K562 (cell line): ENCODE results near the gene C16orf78. TPM values are rescaled to one million over a fixed set of nuclear protein-coding genes. Genes with fewer than 3 reads are reported as not detected.

ENCODE experiments used
- ATAC-seq: fragments of 200-7000 bp; cut with Tn5 transposase; 3 replicates; pipeline ENCODE4 v1.9.1; 2020; ENCODE audit warnings: moderate library complexity
- BruUV-seq: library from RNA; stranded (reverse); fragments of 400-500 nt; replicated peaks from 2 replicates; lab custom pipeline; 2021; lab: Mats Ljungman, UMichigan
- CTCF ChIA-PET: fragments of 300-600 bp; formaldehyde crosslinking; extraction: SDS; loops from one replicate; lab custom pipeline; 2021; ENCODE audit warnings: low intra/inter-chr PET ratio; lab: Yijun Ruan, JAX
- POLR2A ChIA-PET: fragments of 300-600, 350-650 bp; sonication (Branson Sonifier 250); formaldehyde crosslinking; extraction: SDS; loops from one replicate; lab custom pipeline; 2021; ENCODE audit warnings: antibody characterized with exemption, inconsistent platforms; lab: Yijun Ruan, JAX
- DNase-seq, 4 experiments: peaks; one replicate each; pipeline versions ENCODE4 v3.0.0 to v3.0.0-alpha.2; 2011 to 2018; ENCODE audit warnings: low spot score in 3 of 4, mixed read lengths in 3 of 4; ENCODE audit errors: extremely low read depth in 1 of 4
- FAIRE-seq: peaks from 2 replicates; lab custom pipeline; 2011; peaks lifted over from hg19 to GRCh38; lab: Jason Lieb, UNC
- H2AFZ ChIP-seq: 2 replicates; pipeline ENCODE4 v1.6.0; 2011; ENCODE audit warnings: low read depth, low read length, control low read depth, inconsistent platforms
- H3K27ac ChIP-seq: fragments of 200-600 bp; 3 replicates; pipeline ENCODE4 v1.8.0; 2011; ENCODE audit warnings: low read depth, mild to moderate bottlenecking, control low read depth, inconsistent platforms, low read length, moderate library complexity, mixed read lengths; ENCODE audit errors: extremely low read depth
- H3K27me3 ChIP-seq, 2 experiments: fragments of 300-600 bp in 1 of 2; 2 replicates in 1 of 2; 3 replicates in 1 of 2; pipeline versions ENCODE4 v1.6.0 to v1.8.0; 2011; ENCODE audit warnings: inconsistent platforms in 2 of 2, low read length in 2 of 2, mild to moderate bottlenecking in 1 of 2, mixed read lengths in 1 of 2, moderate library complexity in 1 of 2; ENCODE audit not compliant: control insufficient read depth in 2 of 2, insufficient read depth in 2 of 2
- H3K36me3 ChIP-seq: fragments of 300-600 bp; 3 replicates; pipeline ENCODE4 v1.8.0; 2011; ENCODE audit warnings: mild to moderate bottlenecking, low read length, inconsistent platforms; ENCODE audit not compliant: control insufficient read depth, insufficient read depth
- H3K4me1 ChIP-seq, 2 experiments: fragments of 200-600 bp in 1 of 2; replicated peaks in 1 of 2; 2 replicates in 1 of 2; 3 replicates in 1 of 2; pipeline versions ENCODE4 v1.5.1 to v1.8.0; 2011; ENCODE audit warnings: inconsistent platforms in 2 of 2, low read length in 2 of 2, mild to moderate bottlenecking in 1 of 2, mixed read lengths in 1 of 2, moderate library complexity in 1 of 2; ENCODE audit not compliant: control insufficient read depth in 2 of 2, insufficient read depth in 2 of 2
- H3K4me2 ChIP-seq: 2 replicates; pipeline ENCODE4 v1.6.1; 2011; ENCODE audit warnings: low read length, control low read depth, inconsistent platforms, mixed read lengths; ENCODE audit not compliant: insufficient read depth
- H3K4me3 ChIP-seq: fragments of 200-600 bp; sonication (generic), shearing (Covaris generic); 2 replicates; pipeline ENCODE4 v1.5.1; 2016; ENCODE audit warnings: control low read depth, inconsistent platforms
- H3K79me2 ChIP-seq: fragments of 200-600 bp; 3 replicates; pipeline ENCODE4 v1.8.0; 2011; ENCODE audit warnings: low read length, inconsistent platforms; ENCODE audit not compliant: control insufficient read depth, insufficient read depth
- H3K9ac ChIP-seq, 2 experiments: 2 replicates each; pipeline versions ENCODE4 v1.6.0 to v1.6.1; 2011; ENCODE audit warnings: low read depth in 2 of 2, low read length in 2 of 2, control low read depth in 1 of 2, inconsistent platforms in 1 of 2, mild to moderate bottlenecking in 1 of 2, mixed read lengths in 1 of 2; ENCODE audit not compliant: insufficient read depth in 1 of 2
- H3K9me1 ChIP-seq: one replicate; pipeline ENCODE4 v1.6.0; 2011; ENCODE audit warnings: inconsistent platforms, mild to moderate bottlenecking, low read length, moderate library complexity; ENCODE audit not compliant: control insufficient read depth, insufficient read depth
- H3K9me3 ChIP-seq: replicated peaks from 2 replicates; pipeline ENCODE4 v1.5.1; 2011; ENCODE audit warnings: low read depth, low read length, inconsistent platforms; ENCODE audit not compliant: control insufficient read depth, insufficient read depth
- H4K20me1 ChIP-seq: replicated peaks from 2 replicates; pipeline ENCODE4 v1.6.1; 2011; ENCODE audit warnings: low read length, inconsistent platforms, mixed read lengths; ENCODE audit not compliant: control insufficient read depth, insufficient read depth
- ARID3B ChIP-seq: fragments of 250-450 bp; sonication (Bioruptor Pico); IDR thresholded peaks from 2 replicates; pipeline ENCODE4 v1.4.0; 2020; ENCODE audit warnings: borderline replicate concordance
- ELF1 ChIP-seq: fragments of 200-800 bp; sonication (Bioruptor generic); IDR thresholded peaks from 2 replicates; pipeline ENCODE4 v1.6.1; 2016; ENCODE audit warnings: missing genetic modification characterization, missing compliant biosample characterization
- EP300 ChIP-seq: IDR thresholded peaks from 2 replicates; pipeline ENCODE4 v1.6.1; 2012; ENCODE audit warnings: low read length, improper control_type of control experiment
- FOSL1 ChIP-seq: fragments of 200-800 bp; sonication (Bioruptor generic); conservative IDR thresholded peaks from 2 replicates; pipeline ENCODE4 v1.6.1; 2016; ENCODE audit warnings: missing genetic modification characterization, missing compliant biosample characterization
- FOXK2 ChIP-seq, 2 experiments: fragments of 450-650 bp; IDR thresholded peaks in 1 of 2; conservative IDR thresholded peaks in 1 of 2; 2 replicates each; pipeline ENCODE4 v1.6.1; 2016; ENCODE audit warnings: low read depth in 2 of 2, mild to moderate bottlenecking in 1 of 2
- GTF3C2 ChIP-seq: IDR thresholded peaks from 3 replicates; pipeline ENCODE4 v1.6.1; 2011; ENCODE audit warnings: borderline replicate concordance, mild to moderate bottlenecking, moderate library complexity; ENCODE audit not compliant: insufficient read length; ENCODE audit errors: extremely low read depth
- ILK ChIP-seq: fragments of 450-650 bp; IDR thresholded peaks from 2 replicates; pipeline ENCODE4 v1.6.1; 2016; ENCODE audit warnings: missing genetic modification characterization, low read depth, mild to moderate bottlenecking, missing compliant biosample characterization, moderate library complexity, borderline replicate concordance
- STAG1 ChIP-seq: sonication (generic); formaldehyde crosslinking; IDR thresholded peaks from 2 replicates; pipeline ENCODE4 v1.5.0; 2020; ENCODE audit warnings: missing genetic modification reagents, borderline replicate concordance
- TBP ChIP-seq: optimal IDR thresholded peaks from 2 replicates; pipeline ENCODE3; 2011; ENCODE audit warnings: low read depth, low read length, improper control_type of control experiment
- ZBED1 ChIP-seq: IDR thresholded peaks from 2 replicates; pipeline ENCODE4 v1.6.1; 2014
- ZBTB49 ChIP-seq: sonication (generic); formaldehyde crosslinking; IDR thresholded peaks from 2 replicates; pipeline ENCODE4 v1.8.0; 2022; ENCODE audit warnings: missing genetic modification reagents, mild to moderate bottlenecking, borderline replicate concordance
- ZNF449 ChIP-seq: fragments of 250-450 bp; sonication (Bioruptor Pico); IDR thresholded peaks from 2 replicates; pipeline ENCODE4 v1.8.0; 2022; ENCODE audit warnings: moderate library complexity, mild to moderate bottlenecking, inconsistent platforms
- WGBS: fragments of 100-300 bp; shearing (Covaris generic); methylation state at CpG from one replicate; pipeline ENCODE4 v1.1.6; 2016; ENCODE audit warnings: low coverage, mixed read lengths; ENCODE audit not compliant: insufficient coverage; ENCODE audit errors: missing lambda C conversion rate; 5-methylcytosine and 5-hydroxymethylcytosine counted together
- in situ Hi-C: fragments of 300-500 bp; cut with MboI; formaldehyde crosslinking; loops from 4 replicates; pipeline ENCODE4 v1.15.0; 2018; ENCODE audit warnings: inconsistent platforms, mixed read lengths
- intact Hi-C: fragments of 100-400 bp; cut with micrococcal nuclease; formaldehyde crosslinking; loops from 2 replicates; pipeline ENCODE4 v1.14.2; 2022
- polyA plus RNA-seq, 8 experiments: library from polyadenylated mRNA; depleted of rRNA in 4 of 8; stranded (reverse) in 5 of 8; unstranded in 3 of 8; fragments of >200 nt; fragmentation: Nextera tagmentation in 2 of 8; fragmentation: Illumina TruSeq in 1 of 8; extraction: Ambion mirVana in 2 of 8; extraction: Trizol in 1 of 8; gene quantifications; 2 replicates each; pipeline versions ENCODE4 v1.2.1 to v1.2.3, GENCODE V29; 2011 to 2014; ENCODE audit warnings: inconsistent platforms in 1 of 8, missing spikeins in 1 of 8
- total RNA-seq, 7 experiments: library from RNA; depleted of rRNA in 6 of 7; stranded (reverse); fragments of >200 nt in 6 of 7; fragmentation: Illumina TruSeq in 2 of 7; extraction: Trizol in 2 of 7; gene quantifications; 2 replicates each; pipeline versions ENCODE4 v1.2.1 to v1.2.3, GENCODE V29; 2011 to 2021; ENCODE audit warnings: low replicate concordance in 1 of 7

The C16orf78 gene
- total and polyA plus RNA-seq, 9 of the 15 experiments (the other 6 are each of a cell fraction or from before 2014, with no cell fraction given): not detected

- ChIA-PET CTCF (no interaction called here), POLR2A (interaction anchor here (0.5 to 1.0 kb wide), 2 partner anchors 47 to 322 kb away, joined by 3 to 4 read pairs; no protein-coding TSS in a partner anchor)
- Histone ChIP-seq H3K27me3 (peaks cover 0 to 4% of the 10 kb centered on the region in 2 experiments; a peak in 2 of 5 replicates), H3K27ac (no peak overlapping the region), H2AFZ (no peak overlapping the region), H4K20me1 (peaks cover 4% of the 10 kb centered on the region; the same call in 1 of the 2 replicates), H3K79me2 (no peaks in the 10 kb centered on the region), H3K4me1 (no peaks in the 10 kb centered on the region), H3K4me2 (no peak overlapping the region), H3K36me3 (no peaks in the 10 kb centered on the region), H3K4me3 (no peak overlapping the region), H3K9me1 (no peaks in the 10 kb centered on the region), H3K9me3 (no peaks in the 10 kb centered on the region), H3K9ac (no peak overlapping the region)
- DNase-seq: no peak
- intact Hi-C loops (no loop called here), in situ Hi-C loops (no loop called here)
- FAIRE-seq: no peak
- BruUV-seq: no TSS peak
- 0% methylated on average over 4 of the region's 7 CpGs for WGBS
- ATAC-seq: no peak
- TF ChIP-seq FOXK2 (conservative IDR thresholded peaks at IDR 0.05 in 1 of 2, IDR thresholded peaks at IDR 0.05 in 1 of 2; ENCODE audit: low read depth in 2 of 2) (no peak), STAG1 (no peak), ELF1 (tag) (no peak), ZBED1 (no peak), FOSL1 (tag) (no peak), TBP (no peak), ILK (no peak), GTF3C2 (no peak), ZNF449 (CRISPR knock-in tag) (no peak), ARID3B (no peak), ZBTB49 (CRISPR knock-in tag) (no peak), EP300 (no peak)
These were observed 40.4 kb upstream of the C16orf78 start for GRCh38 chr16:49333259-49333597.
